TTC549 (cell line): ENCODE data around the gene SEC31A.
"Not testable (repeated sequence)": the region's sequence is repeated elsewhere in the genome, so short reads cannot be mapped to it uniquely, and the experiment has no call there.

Experiments
- FAIRE-seq: peaks from 2 replicates; lab custom pipeline; 2012; peaks lifted over from hg19 to GRCh38; lab: Jason Lieb, UNC

SEC31A gene, protein sequence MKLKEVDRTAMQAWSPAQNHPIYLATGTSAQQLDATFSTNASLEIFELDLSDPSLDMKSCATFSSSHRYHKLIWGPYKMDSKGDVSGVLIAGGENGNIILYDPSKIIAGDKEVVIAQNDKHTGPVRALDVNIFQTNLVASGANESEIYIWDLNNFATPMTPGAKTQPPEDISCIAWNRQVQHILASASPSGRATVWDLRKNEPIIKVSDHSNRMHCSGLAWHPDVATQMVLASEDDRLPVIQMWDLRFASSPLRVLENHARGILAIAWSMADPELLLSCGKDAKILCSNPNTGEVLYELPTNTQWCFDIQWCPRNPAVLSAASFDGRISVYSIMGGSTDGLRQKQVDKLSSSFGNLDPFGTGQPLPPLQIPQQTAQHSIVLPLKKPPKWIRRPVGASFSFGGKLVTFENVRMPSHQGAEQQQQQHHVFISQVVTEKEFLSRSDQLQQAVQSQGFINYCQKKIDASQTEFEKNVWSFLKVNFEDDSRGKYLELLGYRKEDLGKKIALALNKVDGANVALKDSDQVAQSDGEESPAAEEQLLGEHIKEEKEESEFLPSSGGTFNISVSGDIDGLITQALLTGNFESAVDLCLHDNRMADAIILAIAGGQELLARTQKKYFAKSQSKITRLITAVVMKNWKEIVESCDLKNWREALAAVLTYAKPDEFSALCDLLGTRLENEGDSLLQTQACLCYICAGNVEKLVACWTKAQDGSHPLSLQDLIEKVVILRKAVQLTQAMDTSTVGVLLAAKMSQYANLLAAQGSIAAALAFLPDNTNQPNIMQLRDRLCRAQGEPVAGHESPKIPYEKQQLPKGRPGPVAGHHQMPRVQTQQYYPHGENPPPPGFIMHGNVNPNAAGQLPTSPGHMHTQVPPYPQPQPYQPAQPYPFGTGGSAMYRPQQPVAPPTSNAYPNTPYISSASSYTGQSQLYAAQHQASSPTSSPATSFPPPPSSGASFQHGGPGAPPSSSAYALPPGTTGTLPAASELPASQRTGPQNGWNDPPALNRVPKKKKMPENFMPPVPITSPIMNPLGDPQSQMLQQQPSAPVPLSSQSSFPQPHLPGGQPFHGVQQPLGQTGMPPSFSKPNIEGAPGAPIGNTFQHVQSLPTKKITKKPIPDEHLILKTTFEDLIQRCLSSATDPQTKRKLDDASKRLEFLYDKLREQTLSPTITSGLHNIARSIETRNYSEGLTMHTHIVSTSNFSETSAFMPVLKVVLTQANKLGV

DNA sequence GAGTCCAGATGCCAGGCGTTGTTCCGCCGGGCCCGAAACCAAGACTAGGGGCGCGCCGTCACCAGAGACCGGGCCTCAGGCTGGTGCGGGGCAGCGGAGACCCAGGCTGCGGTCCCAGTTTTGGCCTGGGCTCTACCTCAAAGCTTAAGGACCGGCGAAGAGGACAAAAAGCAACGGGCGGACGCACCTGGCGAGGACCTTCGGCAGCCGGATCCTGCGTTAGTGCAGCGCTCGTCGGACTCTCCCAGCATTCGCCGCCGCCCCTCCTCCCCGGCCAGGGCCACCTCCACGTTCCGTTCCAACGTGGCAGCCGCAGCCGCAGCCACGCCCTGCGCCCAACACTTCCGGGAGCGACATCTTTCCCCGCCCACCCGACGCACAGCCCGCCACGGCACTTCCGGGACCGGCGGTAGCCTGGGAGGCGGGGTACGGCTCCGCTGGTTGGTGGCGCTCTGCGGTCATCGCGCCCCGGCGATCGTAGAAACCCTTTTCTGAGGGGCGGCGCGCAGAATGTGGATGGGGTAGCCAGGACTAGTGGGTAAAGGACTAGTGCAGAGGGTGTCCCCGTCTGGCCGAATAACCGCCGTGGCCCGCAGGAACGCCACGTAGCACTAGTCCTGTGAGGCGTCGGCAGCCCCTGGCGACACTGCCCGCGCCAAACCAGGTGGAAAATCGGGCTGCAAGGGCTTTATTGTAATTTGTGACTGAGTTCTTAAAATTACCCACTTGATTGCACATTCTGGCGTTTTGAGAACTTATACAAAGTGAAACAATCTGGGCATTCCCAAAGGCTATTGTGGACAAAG, at the start of gene SEC31A:
SEC31A (minus strand) TSS at position 253 of the 806 bp plus-strand sequence. CDS start 9,217 bp downstream, outside the sequence.
- FAIRE-seq, result no peak

DNA sequence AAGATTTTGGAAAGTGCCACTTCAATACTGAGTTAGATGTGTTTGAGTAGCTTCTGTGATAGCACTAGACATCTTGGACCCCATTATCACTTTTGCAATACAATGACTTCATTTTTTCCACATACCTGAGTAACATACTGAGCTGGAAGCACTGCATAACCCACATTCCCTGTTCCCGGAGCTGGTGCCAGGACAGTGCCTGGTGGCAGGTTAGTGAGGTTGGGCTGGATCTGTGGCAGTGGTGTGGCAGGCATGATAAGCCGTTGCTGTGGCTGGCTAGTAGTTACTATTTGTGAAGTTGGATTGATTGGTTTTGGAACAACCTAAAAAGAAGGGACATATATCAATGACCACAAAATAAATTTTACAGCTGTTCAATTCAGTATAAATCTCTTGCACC, 48.5 kb upstream of the SEC31A start:
- no peak for FAIRE-seq

DNA sequence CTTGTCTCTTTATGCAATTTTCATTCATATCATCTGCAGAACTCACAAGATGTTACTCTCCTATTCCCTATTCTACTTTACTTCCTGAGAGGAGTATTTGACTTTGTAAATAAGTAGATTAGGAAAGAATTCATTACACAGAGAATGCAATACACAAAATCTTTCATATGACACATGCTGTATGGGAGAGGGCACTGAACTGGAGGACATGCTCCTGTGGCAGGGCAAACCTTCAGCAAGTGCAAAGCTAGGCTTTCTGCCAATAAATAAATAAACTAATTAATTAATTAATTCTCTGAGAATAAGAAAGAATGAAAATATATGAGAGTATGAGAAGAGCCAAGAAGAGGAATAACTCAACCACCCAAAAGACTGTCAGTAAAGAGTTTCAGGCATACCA, 43.5 kb upstream of the SEC31A start:
- FAIRE-seq, result no peak

DNA sequence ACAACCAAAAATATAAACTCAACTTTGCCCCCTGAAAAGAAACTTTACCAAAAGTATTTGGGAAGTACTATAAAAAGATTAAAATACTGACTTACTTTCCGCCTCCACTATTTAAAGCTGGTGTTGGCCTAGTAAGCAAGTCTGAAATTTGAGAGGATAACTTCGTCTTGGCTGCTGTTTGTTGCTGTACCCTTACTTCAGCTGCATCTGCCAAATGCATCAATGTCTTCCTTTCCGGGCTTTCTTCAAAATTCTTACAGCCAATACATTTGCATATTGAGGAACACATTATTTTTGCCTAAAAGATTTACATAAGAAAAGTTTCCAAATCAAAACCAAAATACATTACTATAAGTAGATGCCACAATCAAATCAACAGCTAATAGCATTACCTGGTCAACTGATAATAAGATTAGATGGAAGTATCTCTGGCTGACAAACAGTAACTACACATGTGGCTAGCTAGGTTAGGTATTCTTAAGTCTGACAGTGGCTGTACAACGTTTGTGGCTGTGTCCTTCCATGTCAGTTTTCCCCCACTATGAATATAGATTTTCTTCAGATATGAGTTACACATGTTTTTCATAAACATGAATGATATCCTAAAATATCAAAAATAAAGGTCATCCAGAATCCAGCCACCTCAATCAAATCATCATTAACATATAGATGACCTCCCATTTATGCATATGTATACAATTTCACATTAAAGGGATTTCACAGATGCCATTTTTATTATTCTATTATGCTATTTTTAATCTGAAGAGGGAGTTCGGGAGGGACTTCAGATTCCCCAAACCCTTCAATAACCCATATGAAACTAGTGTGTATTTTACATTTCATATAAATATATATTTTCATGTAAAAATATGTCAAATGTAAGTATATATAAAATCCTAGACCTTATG, 40.1 kb upstream of the SEC31A start:
- no peak for FAIRE-seq

DNA sequence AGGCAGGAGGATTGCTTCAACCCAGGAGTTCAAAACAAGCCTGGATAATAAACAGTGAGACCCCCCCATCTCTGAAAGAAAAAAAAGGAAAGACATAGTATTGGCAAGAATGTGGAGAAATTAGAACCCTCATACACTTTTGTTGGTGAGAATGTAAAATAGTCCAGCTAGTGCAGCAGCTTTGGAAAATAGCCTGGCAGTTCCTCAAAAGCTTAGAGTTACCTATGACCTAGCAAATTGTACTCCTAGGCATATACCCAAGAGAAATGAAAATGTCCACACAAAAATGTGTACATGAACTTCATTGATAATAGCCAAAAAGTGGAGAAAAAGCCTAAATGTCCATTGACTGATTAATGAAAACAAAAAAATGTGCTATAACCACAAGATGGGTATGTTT, 30.8 kb upstream of the SEC31A start:
- no peak for FAIRE-seq

DNA sequence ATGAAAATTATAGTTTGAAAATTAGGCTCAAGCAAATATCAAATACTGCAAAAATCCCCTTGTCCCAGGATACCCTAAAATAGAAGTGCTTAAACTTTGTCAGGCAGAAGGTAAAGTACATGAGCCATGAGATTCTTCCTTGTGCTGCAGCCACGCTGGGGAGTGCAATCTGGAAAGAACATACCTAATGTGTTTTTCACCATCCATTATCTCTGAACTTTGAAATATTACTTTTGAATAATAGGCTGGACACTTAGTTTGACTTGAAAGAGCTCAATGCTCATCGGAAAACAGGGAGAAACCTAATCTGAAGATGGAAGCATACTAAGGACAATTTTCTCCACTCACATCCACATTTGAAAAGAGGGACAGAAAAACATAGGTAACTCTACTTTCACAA, 28.4 kb upstream of the SEC31A start:
- no peak for FAIRE-seq

DNA sequence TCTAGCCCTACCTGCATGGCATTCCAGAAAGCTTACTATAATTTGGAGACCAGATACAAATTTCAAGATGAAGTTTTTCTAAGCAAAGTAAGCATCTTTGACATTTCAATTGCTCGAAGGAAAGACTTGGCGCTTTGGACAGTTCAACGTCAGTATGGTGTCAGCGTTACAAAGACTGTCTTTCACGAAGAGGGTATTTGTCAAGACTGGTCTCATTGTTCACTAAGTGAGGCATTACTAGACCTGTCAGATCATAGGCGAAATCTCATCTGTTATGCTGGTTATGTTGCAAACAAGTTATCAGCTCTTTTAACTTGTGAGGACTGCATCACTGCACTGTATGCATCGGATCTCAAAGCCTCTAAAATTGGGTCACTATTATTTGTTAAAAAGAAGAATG, 27.1 kb upstream of the SEC31A start:
- FAIRE-seq, result no peak

DNA sequence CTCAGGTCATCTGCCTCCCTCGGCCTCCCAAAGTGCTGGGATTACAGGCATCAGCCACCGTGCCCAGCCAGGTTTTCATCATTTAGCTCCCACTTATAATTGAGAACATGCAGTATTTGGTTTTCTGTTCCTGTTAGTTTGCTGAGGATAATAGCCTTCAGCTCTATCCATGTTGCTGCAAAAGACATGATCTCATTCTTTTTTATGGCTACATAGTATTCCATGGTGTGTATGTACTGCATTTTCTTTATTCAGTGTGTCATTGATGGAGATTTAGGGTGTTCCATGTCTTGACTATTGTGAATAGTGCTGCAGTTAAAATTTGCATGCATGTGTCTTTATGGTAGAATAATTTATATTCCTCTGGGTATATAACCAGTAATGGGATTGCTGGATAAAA, 23.0 kb upstream of the SEC31A start:
- not testable (repeated sequence) for FAIRE-seq

DNA sequence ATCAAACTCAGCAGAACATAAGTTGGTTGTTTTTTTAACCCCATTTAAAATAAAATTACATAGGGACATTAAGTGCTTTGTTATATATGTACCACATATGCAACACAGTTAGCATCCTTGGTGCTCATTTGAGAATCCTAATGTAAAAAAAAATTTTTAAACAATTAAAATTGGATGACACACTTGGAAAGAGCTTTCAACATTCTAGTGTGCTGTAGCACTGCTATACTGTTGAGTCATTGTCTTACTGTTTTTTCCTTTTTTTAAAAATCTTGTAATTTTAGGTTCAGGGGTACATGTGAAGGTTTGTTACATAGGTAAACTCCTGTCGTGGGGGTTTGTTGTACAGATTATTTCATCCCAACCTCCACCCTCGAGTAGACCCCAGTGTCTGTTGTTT, 22.4 kb upstream of the SEC31A start:
- no peak for FAIRE-seq

DNA sequence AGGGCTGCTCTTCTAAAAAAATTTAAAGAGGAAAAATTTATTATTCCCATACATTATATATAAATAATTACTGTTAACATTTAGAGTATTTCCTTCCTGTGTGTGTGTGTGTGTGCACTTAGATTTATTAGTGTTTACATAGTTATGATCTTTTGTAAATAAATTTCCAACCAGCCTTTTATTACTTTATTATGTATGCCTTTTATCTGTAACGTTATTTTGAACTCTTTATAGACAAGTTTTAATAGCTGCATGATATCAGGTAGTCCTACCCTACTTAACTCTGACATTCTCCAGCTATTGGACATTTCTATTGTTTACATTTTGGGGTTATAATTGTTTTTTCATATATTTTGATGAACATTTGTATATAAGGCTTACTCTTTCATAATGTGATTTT, 18.4 kb upstream of the SEC31A start:
- no peak for FAIRE-seq

DNA sequence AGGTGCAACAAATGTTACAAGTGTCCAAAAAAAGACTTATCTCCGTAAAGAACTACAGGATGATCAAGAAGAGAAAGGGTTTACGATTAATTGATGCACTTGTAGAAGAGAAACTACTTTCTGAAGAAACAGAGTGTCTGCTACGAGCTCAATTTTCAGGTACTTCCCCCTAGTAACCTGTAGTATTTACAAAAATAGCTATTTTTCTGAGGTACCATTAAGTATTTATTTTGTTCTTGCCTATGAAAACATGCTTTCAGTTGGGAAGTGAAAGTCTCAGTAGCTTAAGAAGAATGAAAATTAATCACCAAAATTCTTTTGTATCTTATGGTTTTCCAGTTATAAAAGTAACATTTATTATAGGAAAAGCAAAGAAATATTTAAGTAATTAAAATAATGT, 15.5 kb upstream of the SEC31A start:
- FAIRE-seq, result no peak

DNA sequence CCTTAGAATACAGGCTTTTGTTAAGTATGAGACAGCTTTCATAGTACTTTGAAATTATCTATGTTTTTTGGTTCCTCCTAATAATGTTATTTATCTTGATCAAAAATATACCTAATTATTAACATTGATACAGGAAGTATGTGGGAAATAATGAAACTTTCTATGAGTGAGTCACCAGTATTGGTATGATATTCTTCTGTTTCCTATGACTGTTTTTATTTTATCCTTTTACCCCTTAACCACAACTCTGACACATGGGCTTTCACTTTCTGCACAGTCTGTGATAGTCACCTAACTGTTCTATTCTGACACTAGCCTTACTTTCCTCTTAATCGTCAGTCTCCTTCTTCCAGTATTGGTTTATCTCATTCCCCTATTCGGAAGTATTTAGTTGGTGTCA, 14.3 kb upstream of the SEC31A start:
- FAIRE-seq, result no peak

DNA sequence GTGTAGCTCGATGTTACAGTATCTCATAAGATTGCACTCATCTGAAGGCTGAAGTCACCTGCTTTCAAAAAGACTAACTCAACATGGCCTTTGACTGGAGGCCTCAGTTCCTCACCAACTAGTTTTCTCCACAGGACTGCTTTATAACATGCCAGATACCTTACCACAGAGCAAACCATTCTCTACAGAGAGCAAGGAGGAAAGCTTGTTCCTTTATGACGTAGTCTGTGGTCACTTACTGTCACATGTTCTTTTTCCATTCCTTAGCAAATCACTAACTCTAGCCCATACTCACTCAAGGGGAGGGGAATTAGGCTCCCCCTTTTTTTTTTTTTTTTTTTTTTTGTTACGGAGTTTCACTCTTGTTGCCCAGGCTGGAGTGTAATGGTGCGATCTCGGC, 12.8 kb upstream of the SEC31A start:
- FAIRE-seq, result no peak

DNA sequence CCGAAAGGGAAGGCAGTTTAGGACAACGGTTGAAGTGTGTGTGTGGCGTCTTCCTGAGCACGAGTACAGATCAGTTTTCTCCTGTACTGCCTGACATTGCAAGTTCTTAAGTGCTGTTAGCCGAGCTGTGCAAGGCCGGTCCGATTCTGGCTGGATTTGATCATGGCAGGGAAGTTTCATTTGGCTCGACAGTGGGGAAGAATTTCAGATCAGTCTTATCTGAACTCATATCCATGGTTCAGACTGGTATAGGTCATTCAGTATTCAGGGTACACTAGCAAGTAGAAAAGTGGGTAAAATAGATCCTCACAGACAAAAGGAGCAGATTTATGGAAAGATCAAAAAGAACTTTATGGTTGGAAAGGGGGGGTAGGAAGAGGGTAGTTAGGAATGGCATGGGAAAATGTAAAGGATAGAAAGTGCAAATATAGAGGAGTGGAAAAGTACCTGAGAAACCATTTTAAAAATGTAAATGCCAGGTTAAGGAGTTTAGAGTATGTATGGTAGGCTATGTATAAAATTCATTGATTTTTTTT, 10.3 kb upstream of the SEC31A start:
- no peak for FAIRE-seq

DNA sequence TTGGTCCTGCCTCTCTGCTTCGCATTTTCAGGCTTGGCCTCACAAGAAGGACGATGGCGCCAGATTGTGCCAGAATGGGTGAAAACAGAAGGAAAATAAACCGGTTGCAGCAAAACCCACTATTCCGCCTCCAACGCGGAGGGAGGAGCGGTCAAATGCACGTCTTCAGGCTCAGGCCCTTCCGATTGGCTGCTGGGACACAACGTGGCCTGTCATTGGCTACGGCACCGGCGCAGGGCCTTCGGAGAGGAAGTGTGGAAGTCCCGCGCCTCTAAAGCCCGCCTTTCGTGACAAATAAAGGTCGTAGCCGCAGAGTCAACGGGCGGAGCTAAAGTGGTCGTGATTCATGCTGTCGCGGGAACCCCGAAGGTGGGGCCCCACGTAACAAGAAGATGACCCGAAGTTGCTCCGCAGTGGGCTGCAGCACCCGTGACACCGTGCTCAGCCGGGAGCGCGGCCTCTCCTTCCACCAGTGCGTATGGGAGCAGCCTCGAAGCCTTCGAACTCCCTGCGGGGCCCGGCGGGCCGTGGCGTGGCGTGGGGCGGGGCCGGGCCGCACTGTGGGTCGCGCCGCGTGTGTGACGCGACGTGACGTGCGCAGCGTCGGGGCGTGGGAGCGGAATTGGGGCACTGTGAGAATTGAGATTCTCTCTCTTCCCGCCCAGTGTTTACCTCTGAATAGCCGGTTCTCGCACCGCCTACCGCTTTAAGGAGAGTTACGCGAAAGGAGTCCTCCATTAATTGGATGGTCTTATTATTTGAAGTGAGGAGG, 9.6 kb upstream of the SEC31A start, which contains the start of gene THAP9:
THAP9 (plus strand) TSS at position 325 of the 772 bp plus-strand sequence; CDS start at position 393, 68 bp downstream.
- peak; percentile 93 for FAIRE-seq

DNA sequence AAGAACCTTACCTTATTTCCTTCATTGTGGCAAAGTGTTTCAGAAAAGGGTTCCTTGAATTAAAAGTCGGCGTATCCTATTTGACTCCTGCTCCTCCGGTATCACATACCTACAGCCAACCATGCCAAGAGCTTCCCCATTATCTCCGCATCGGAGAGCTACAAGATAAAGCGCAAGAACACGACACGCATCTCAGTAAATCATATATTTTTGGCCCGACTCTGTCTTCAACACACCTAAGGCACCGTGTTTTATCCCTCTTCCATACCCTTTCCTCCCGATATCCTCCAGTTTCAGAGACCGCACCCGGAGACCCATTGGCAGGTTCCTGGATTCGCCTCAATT, 9.1 kb upstream of the SEC31A start:
- no peak for FAIRE-seq

DNA sequence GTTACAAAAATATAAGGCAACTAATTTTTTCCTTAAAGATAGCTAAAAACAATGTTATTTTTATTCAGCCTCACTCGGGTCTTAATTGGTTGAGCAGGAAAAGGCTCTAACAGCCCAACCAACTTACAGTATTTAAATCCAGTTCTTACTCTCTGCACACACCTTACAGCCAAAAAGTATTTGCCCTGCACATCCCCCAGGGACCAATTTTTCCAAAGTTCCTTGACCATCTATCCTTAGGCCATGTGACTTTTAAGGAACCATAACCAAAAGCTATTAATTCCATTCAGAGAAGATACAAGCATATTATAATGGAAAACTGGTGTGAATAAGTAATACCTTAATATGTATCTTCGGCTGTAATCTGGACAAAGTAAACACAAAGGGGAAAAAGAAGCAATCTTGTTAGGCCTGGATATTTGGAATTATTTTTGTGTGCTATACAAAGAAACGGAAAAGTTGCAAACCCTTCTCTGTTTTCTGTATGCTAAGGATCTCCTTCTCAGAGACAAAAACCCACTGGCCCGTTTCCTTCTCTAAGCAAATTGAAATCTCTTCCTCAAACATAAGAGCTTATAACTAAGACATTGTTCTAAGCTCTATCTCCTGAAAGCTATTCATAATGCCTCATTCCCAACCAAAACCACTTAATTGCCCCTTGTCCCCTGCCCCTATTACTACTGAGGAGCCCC, 8.6 kb upstream of the SEC31A start:
- FAIRE-seq, result no peak

DNA sequence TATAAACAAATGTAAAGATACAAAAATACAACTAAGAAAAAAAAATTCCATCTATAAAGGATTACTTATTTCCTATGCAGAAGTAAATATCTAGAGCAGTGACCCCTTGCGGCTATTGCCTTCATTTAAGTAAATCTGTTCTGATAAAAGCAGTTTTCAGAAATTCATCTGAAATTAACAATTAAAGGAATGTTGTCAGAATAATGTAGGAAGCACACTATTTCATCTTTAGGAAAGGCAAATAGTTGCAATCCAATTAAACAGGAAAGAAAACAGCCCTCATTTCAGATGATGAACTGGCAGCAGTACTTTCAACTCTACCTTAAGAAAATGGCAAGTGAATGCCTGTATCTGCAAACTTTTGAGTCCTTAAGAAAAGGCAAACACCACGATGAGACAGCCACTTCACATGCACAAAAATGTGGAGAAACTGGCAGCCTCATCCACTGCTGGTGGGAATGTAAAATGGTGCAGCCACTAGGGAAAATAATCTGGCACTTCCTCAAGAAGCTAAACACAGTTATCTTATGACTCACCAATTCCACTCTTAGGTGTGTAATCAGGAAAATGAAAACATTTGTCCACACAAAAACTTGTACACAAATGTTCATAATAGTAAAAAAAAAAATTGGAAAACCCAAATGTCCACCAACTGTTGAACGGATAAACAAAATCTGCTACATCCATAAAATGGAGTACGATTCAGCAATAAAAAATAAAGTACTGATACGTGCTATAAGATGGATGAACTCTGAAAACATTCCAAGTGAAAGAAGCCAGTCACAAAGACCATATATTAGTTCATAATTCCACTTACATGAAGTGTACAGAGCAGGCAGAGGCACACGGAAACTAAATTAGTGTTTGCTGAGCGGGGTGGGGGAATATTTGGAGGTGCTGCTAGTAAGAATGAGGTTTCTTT, 7.6 kb upstream of the SEC31A start:
- peak; percentile 68 for FAIRE-seq
